Measurements from ENCODE around the gene ETV7.

DNA sequence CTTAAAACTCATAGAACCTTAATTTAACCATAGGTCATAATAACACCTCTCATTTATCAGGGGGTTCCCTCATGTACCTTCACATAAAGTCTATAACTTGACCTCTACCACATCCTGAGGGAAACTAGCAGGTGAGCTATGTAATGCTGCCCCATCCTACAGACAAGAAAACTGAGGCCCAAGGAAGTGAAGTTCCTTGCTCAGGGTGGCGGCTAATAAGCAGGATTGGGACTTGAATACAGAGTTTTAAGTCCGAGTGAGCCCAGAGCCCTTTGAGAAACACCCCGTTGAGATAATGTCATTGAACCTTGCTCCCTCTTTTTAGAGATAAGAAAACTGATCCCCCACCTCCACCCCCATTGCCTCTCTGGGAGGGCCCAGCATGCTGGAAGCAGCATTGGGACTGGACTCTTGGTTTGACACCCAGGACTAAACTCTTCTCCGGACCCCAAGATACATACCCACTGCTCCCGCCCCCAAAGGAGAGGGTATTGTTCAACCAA, 51.2 kb downstream of the ETV7 start:
- TF ChIP-seq, protein P1, sequence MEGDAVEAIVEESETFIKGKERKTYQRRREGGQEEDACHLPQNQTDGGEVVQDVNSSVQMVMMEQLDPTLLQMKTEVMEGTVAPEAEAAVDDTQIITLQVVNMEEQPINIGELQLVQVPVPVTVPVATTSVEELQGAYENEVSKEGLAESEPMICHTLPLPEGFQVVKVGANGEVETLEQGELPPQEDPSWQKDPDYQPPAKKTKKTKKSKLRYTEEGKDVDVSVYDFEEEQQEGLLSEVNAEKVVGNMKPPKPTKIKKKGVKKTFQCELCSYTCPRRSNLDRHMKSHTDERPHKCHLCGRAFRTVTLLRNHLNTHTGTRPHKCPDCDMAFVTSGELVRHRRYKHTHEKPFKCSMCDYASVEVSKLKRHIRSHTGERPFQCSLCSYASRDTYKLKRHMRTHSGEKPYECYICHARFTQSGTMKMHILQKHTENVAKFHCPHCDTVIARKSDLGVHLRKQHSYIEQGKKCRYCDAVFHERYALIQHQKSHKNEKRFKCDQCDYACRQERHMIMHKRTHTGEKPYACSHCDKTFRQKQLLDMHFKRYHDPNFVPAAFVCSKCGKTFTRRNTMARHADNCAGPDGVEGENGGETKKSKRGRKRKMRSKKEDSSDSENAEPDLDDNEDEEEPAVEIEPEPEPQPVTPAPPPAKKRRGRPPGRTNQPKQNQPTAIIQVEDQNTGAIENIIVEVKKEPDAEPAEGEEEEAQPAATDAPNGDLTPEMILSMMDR (IDR thresholded peaks at IDR 0.05): no peak
- no peak for TF ChIP-seq POLR2A (IDR thresholded peaks at IDR 0.05)
